DMS153 (cell line): ENCODE measurements around the gene ALLC.

Source experiments
- DNase-seq: peaks from one replicate; lab custom pipeline; 2025; lab: John Stamatoyannopoulos, UW

Gene ALLC

DNA sequence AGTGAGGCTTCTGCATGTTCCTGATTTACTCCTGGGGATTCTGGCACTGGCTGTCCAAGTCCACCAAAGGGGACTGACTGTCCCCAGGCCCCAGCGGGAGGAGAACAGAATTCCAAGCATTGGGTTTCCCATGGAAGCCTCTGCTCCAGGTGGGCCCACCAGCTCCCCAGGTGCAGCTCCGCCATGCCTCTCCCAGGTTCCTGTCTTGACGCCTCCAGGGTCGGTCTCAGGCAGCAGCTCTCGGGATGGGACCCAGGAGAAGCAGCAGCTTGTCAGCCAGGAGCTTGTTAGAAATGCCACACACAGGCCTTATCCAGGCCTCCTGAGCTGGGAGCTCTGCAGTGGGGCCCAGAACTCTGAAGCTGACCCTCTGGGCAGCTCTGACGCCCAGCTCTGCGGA is 93.3 kb downstream of the ALLC start:
- DNase-seq = no peak

DNA sequence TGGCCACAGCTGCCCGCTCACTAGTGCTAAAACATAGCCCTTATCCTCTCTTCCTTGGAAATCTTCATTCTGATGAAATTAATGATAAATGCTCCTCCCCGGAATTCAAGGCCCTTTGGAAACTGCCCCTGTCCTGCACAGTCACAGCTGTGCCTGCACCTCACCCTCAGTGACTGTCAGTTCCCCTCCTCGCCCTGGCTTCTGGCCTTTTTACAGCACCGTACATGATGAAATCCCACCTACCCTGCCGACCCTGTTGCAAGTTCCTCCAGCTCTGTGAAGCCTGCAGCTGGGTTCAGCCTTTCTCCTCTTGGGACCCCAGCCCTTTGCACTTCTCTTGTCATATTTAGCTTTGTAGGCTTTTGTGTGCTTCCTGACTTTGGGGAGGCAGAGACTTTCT is 93.8 kb downstream of the ALLC start:
- DNase-seq = no peak
